ENCODE data around the gene EIF4A2. TPM values are rescaled to one million over a fixed set of nuclear protein-coding genes. Genes with fewer than 3 reads are reported as not detected.

The EIF4A2 gene
- total RNA-seq, 1 donor from 2014 or later = 322 TPM

- Mint-ChIP-seq H3K36me3 (ENCODE audit: low read depth) (peaks cover 2% of the 10 kb centered on the region), H3K27me3 (ENCODE audit: low read depth) (peaks cover 48% of the 10 kb centered on the region), H3K4me3 (ENCODE audit: unreplicated experiment) (no peak overlapping the region), H3K27ac (ENCODE audit: unreplicated experiment) (no peak overlapping the region), H3K4me1 (ENCODE audit: low read depth) (peaks cover 2% of the 10 kb centered on the region), H3K9me3 (ENCODE audit: low read depth) (no peaks in the 10 kb centered on the region)
- no peak for DNase-seq (ENCODE audit: low spot score)
- no peak for TF ChIP-seq CTCF (IDR thresholded peaks at IDR 0.05)
Measured at GRCh38 chr3:186832276-186832675, 48.9 kb downstream of the EIF4A2 start.

Small RNA genes lying within 50 kb of the gene (microRNA-seq; reads per million reads assigned to microRNA genes)
- gene MIR1248 (ENCODE audit: borderline number of aligned reads) = 22.2 reads per million, percentile 38 among the genes with 10 or more reads in this experiment

Other genes with a start within 250 kb of the EIF4A2 start
- gene CRYGS, start 239.2 kb upstream of the EIF4A2 start, total RNA-seq = 1.7 to 3.1 TPM (median 2.8 TPM) in 3 replicates
- gene TBCCD1, start 216.2 kb upstream of the EIF4A2 start, total RNA-seq = 12.8 to 19.6 TPM (median 13.8 TPM) in 3 replicates
- gene DNAJB11, start 212.9 kb upstream of the EIF4A2 start, total RNA-seq = 63.6 to 91.1 TPM (median 67.6 TPM) in 3 replicates
- not detected in 3 replicates for gene AHSG, start 170.5 kb upstream of the EIF4A2 start, total RNA-seq
- not detected in 3 replicates for gene FETUB, start 143.2 kb upstream of the EIF4A2 start, total RNA-seq
- gene HRG, start 117.6 kb upstream of the EIF4A2 start, total RNA-seq = not detected in 3 replicates
- not detected in 3 replicates for gene KNG1, start 66.2 kb upstream of the EIF4A2 start, total RNA-seq
- gene RFC4, start 22.9 kb downstream of the EIF4A2 start, total RNA-seq = 12.4 to 24.2 TPM (median 15.8 TPM) in 3 replicates
- 0.05 TPM in 1 of 3 replicates, not detected in the others for gene ADIPOQ, start 59.1 kb downstream of the EIF4A2 start, total RNA-seq
- 21.9 to 36.6 TPM (median 33.9 TPM) in 3 replicates for gene ST6GAL1, start 146.9 kb downstream of the EIF4A2 start, total RNA-seq

Measured in chondrocyte (in vitro differentiated cells).